Mononuclear cell (primary cell): Measurements from ENCODE around the gene C19orf85. TPM values are rescaled to one million over a fixed set of nuclear protein-coding genes. Genes with fewer than 3 reads are reported as not detected.
"Not testable (repeated sequence)": the region's sequence is repeated elsewhere in the genome, so short reads cannot be mapped to it uniquely, and the experiment has no call there.

Experiments used
- H3K27me3 ChIP-seq: 2 replicates; pipeline ENCODE4 v1.6.0; 2011; ENCODE audit warnings: low read length, control low read depth; ENCODE audit not compliant: insufficient read depth
- H3K4me1 ChIP-seq: 2 replicates; pipeline ENCODE4 v1.5.1; 2011; ENCODE audit warnings: mild to moderate bottlenecking, low read length, control low read depth; ENCODE audit not compliant: insufficient read depth
- H3K4me3 ChIP-seq: 2 replicates; pipeline ENCODE4 v1.5.1; 2011; ENCODE audit warnings: mild to moderate bottlenecking, low read length, moderate library complexity
- H3K9me3 ChIP-seq: 2 replicates; pipeline ENCODE4 v1.5.1; 2011; ENCODE audit warnings: low read depth, mild to moderate bottlenecking, control low read depth, low read length
- total RNA-seq: library from RNA; depleted of rRNA; stranded (reverse); fragments of >200 nt; gene quantifications from one replicate; pipeline ENCODE4 v1.2.3, GENCODE V29; 2012

C19orf85 gene
- not detected for total RNA-seq

- Histone ChIP-seq H3K4me1 (peaks cover 23% of the 10 kb centered on the region), H3K9me3 (no peaks in the 10 kb centered on the region), H3K27me3 (no peaks in the 10 kb centered on the region), H3K4me3 (no peak within 1 kb of the TSS)
Observed at GRCh38 chr19:55464662-55465054, at the start of gene C19orf85. TSS of gene C19orf85 (minus strand) at chr19:55464751. CDS start at chr19:55464554, 197 bp downstream.

DNA sequence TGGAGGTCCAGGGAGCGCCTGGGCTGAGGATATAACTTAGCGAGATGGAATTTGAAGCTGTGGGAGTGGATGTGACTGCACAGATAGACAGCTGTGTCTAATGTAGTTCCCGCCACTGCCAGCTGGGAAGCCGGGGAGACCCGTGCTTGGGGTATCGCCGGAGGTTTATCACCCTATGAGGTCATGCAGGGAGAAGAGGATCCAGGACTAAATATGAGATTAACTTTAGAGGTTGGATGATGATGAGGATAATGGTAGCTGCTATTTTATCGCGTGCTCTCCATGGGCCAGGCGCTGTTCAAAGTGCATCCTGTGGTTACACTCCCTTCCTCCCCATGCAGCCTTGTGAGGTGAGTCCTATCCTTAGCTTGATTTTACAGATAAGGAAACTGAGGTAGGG lies 43.6 kb upstream of the C19orf85 start:
- Histone ChIP-seq H3K27me3 (no peaks in the 10 kb centered on the region), H3K9me3 (no peaks in the 10 kb centered on the region), H3K4me3 (no peak overlapping the region), H3K4me1 (peaks cover 6% of the 10 kb centered on the region)

GRCh38 chr19:55504981-55505380 lies 40.4 kb upstream of the C19orf85 start:
- Histone ChIP-seq H3K27me3 (no peaks in the 10 kb centered on the region), H3K9me3 (no peaks in the 10 kb centered on the region), H3K4me1 (peaks cover 7% of the 10 kb centered on the region), H3K4me3 (no peak overlapping the region)

DNA sequence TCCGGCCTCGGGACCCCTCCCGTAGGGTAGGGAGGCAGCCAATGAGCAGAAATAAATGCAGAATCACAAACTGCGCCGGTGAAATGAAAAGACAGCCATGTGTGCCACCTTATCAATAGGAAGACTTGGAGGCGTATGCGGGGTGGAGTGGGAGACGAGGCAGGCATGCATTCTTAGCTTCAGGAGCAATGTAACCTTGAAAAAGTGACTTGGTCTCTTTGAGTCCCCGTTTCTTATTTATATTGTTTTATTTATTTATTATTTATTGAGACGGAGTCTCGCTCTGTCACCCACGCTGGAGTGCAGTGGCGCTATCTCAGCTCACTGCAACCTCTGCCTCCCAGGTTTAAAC lies 39.7 kb upstream of the C19orf85 start:
- H3K4me1 ChIP-seq, result peaks cover 7% of the 10 kb centered on the region
- peak overlapping the region; percentile 47 for H3K4me3 ChIP-seq

GRCh38 chr19:55503502-55504251 lies 39.1 kb upstream of the C19orf85 start:
- H3K4me3 ChIP-seq, result peak overlapping the region; percentile 47
- H3K4me1 ChIP-seq, result peaks cover 7% of the 10 kb centered on the region
- H3K27me3 ChIP-seq, result no peaks in the 10 kb centered on the region
- no peaks in the 10 kb centered on the region for H3K9me3 ChIP-seq

More for the DNA sequence above, 39.7 kb upstream of the C19orf85 start:
- no peaks in the 10 kb centered on the region for H3K9me3 ChIP-seq
- no peaks in the 10 kb centered on the region for H3K27me3 ChIP-seq

DNA sequence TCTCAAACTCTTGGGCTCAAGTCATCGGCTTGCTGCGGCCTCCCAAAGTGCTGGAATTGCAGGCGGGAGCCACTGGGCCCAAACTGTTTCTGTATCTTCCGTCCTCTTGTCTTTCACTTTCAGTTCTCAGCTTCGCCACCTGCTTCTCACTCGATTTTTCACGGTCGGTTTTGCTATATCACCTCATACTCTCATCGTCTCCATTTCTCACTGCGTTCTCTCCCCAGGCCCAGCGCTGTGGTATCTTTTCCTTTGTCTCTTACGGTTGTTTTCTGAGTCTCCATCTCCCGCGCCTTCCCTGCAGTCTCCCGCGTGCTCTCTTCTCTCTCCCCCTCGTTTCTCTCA lies 38.6 kb upstream of the C19orf85 start:
- Histone ChIP-seq H3K4me1 (peaks cover 7% of the 10 kb centered on the region), H3K9me3 (no peaks in the 10 kb centered on the region), H3K4me3 (no peak overlapping the region), H3K27me3 (no peaks in the 10 kb centered on the region)

DNA sequence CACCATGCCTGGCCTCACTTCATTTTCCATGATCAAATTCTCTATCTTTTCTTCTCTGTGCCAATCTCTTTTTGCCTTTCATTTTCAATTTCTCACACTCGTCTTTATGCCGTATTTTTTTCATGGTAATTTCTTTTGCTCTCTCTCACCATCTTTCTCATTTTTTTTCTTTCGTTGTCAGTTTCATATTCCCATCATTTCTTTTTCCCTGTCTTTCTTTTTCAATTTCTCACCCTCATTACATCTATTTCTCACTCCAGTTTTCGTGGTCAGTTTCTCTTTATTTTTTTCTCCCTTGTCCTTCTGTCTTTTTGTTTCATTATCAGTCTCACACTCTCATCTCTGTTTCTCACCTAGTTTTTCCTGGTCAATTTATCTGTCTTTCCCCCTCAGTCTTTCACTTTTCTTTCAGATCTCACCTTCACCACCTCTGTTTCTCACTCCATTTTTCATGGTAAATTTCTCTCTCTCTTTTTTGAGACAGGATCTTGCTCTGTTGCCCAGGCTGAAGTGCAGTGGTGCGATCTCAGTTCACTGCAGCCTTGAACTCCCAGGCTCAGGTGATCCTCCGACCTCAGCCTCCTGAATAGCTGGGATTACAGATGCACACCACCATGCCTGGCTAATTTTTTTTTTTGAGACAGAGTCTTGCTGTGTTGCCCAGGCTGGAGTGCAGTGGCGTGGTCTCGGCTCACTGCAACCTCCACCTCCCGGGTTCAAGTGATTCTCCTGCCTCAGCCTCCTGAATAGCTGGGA lies 37.8 kb upstream of the C19orf85 start:
- Histone ChIP-seq H3K27me3 (no peaks in the 10 kb centered on the region), H3K4me1 (peaks cover 7% of the 10 kb centered on the region)

DNA sequence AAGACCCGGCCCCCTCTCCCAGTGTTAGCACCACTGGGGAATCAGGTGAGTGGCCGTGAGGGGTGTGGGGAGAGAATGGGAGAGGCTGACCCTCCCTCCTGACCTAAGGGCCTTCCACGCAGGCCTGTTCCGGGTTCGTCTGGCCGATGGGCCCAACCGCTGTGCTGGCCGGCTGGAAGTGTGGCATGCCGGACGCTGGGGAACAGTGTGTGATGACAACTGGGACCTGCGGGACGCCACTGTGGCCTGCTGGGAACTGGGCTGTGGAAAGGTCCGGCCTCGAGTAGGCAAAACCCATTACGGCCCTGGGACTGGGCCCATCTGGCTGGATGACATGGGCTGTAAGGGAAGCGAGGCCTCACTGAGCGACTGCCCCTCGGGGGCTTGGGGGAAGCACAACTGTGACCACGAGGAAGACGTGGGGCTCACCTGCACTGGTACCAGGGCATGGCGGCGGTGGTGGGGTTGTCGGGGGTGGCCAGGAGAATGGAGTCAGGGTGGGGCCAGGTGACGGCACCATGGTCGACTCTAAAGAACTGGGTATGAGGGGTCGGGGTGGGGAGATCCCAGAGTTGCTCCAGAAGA lies 35.9 kb upstream of the C19orf85 start:
- peaks cover 7% of the 10 kb centered on the region for H3K4me1 ChIP-seq
- no peaks in the 10 kb centered on the region for H3K27me3 ChIP-seq
- H3K9me3 ChIP-seq, result no peaks in the 10 kb centered on the region
- no peak overlapping the region for H3K4me3 ChIP-seq

More for the DNA sequence above, 37.8 kb upstream of the C19orf85 start:
- no peak overlapping the region for H3K4me3 ChIP-seq
- H3K9me3 ChIP-seq, result no peaks in the 10 kb centered on the region

GRCh38 chr19:55498246-55498840 lies 33.8 kb upstream of the C19orf85 start:
- peaks cover 4% of the 10 kb centered on the region for H3K4me1 ChIP-seq
- H3K4me3 ChIP-seq, result no peak overlapping the region
- no peaks in the 10 kb centered on the region for H3K27me3 ChIP-seq
- H3K9me3 ChIP-seq, result no peaks in the 10 kb centered on the region

- no peak overlapping the region for H3K4me3 ChIP-seq
- H3K9me3 ChIP-seq, result no peaks in the 10 kb centered on the region
Observed at GRCh38 chr19:55497763-55498162, 33.2 kb upstream of the C19orf85 start.

GRCh38 chr19:55496820-55497219 lies 32.3 kb upstream of the C19orf85 start:
- H3K9me3 ChIP-seq, H3K4me1 ChIP-seq, H3K4me3 ChIP-seq, H3K27me3 ChIP-seq: not testable (repeated sequence)

More at GRCh38 chr19:55497763-55498162, 33.2 kb upstream of the C19orf85 start:
- no peaks in the 10 kb centered on the region for H3K4me1 ChIP-seq
- no peaks in the 10 kb centered on the region for H3K27me3 ChIP-seq

DNA sequence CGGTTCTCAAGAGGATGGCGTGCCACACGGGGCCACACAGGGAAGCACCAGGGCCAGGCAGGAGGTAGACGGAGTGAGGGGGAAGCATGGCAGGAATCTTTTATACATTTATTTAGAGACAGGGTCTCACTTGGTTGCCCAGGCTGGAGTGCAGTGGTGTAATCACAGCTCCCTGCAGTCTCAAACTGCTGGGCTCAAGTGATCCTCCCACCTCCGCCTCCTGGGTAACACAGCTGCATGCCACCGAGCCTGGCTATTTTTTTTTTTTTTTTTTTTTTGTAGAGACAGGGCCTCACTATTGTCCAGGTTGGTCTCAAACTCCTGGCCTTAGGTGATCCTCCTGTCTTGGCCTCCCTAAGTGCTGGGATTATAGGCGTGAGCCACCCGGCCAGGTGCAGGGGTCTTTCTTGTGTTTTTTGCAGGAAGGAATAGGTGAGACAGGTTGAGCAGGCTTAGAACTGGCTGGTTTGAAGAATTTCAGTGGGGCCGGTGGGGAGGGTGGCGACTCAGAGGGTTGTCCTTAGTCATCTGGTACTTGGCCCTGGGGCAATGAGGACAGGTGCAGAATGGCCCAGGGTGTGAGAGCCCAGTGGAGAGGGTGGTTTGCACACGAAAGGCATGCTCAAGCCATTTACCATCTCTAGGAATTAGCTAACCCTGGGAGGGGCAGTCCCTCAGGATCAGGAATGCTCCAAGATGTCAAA lies 31.2 kb upstream of the C19orf85 start:
- H3K27me3 ChIP-seq, result no peaks in the 10 kb centered on the region
- no peak overlapping the region for H3K4me3 ChIP-seq
- no peaks in the 10 kb centered on the region for H3K4me1 ChIP-seq
- H3K9me3 ChIP-seq, result no peaks in the 10 kb centered on the region

GRCh38 chr19:55494172-55494761 lies 29.7 kb upstream of the C19orf85 start:
- Histone ChIP-seq H3K4me3 (no peak overlapping the region), H3K27me3 (no peaks in the 10 kb centered on the region), H3K9me3 (no peaks in the 10 kb centered on the region), H3K4me1 (no peaks in the 10 kb centered on the region)

GRCh38 chr19:55493645-55494171 lies 29.2 kb upstream of the C19orf85 start:
- Histone ChIP-seq H3K4me1 (no peaks in the 10 kb centered on the region), H3K9me3 (no peaks in the 10 kb centered on the region), H3K27me3 (no peaks in the 10 kb centered on the region), H3K4me3 (no peak overlapping the region)
